Activated naive CD4-positive, alpha-beta T cell treated with anti-CD3 and anti-CD28 coated beads, Interleukin-2, amount 10 ng/mL, durations not matched to agents 7 days and 5 days (primary cell): ENCODE data around the gene PLD4.

ENCODE experiments used
- CTCF ChIA-PET: fragments of 350-600 bp; sonication (Branson Sonifier 250); formaldehyde crosslinking; loops from one replicate; lab custom pipeline; 2021; ENCODE audit warnings: antibody characterized with exemption; lab: Charles Lee
- DNase-seq: peaks from one replicate; pipeline ENCODE4 v3.0.0-alpha.2; 2020
- H3K27ac Mint-ChIP-seq: one replicate; pipeline ENCODE4 v1.8.0; 2021; ENCODE audit warnings: mild to moderate bottlenecking, moderate library complexity, mixed read lengths
- H3K27me3 Mint-ChIP-seq: one replicate; pipeline ENCODE4 v1.8.0; 2021; ENCODE audit warnings: mild to moderate bottlenecking, mixed read lengths
- H3K36me3 Mint-ChIP-seq: one replicate; pipeline ENCODE4 v1.8.0; 2021; ENCODE audit warnings: mixed read lengths
- H3K4me1 Mint-ChIP-seq: one replicate; pipeline ENCODE4 v1.8.0; 2021; ENCODE audit warnings: mixed read lengths
- H3K4me3 Mint-ChIP-seq: one replicate; pipeline ENCODE4 v1.8.0; 2021; ENCODE audit warnings: mild to moderate bottlenecking, moderate library complexity, mixed read lengths
- H3K9me3 Mint-ChIP-seq: one replicate; pipeline ENCODE4 v1.8.0; 2021; ENCODE audit warnings: mixed read lengths

PLD4 gene

DNA sequence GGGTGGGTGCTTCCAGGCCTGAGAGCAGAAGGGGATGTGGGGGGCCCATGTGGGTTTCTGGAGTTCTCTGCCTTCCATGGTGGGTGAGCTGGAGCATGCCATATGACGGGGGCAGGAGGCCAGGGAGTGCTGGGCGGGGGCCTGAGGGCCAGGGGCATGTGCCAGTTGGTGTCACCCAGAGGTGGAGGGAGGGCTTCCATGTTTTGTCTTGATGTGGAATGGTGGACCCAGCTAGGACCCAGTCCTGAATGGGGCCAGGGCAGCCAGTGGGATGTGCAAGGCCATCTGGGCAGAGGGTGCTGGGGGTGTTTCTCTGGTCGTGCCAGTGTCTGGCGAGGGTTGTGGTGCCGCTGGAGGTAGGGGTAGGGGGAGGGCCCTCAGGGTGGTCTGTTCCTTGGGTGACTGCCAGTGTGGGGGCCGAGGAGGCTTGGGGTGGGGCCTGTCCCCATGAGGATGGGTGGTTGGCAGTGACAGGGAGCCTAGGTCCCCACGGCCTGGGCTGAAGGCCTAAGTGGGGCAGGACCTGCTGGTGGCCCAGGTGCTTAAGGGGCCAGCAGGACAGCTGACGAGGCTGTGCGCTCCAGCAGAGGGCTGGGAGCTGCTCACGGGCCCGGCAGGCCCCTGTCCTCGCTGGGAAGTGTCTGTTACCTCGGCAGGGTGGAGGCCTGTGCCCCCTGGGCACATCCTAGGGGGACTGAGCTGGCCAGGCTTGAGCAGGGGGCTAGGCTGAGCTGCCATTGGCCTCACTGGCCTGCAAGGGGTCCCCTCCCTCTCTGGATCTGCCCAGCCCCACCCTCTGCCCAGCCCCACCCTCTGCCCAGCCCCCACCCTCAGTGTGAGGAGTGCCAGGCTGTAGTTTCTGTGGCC, 32.8 kb upstream of the PLD4 start:
- Mint-ChIP-seq H3K4me1 (peaks cover 2% of the 10 kb centered on the region), H3K27me3 (peaks cover 3% of the 10 kb centered on the region), H3K9me3 (no peaks in the 10 kb centered on the region), H3K27ac (no peak overlapping the region), H3K4me3 (no peak overlapping the region), H3K36me3 (no peaks in the 10 kb centered on the region)
- CTCF ChIA-PET, result no interaction called here
- DNase-seq, result peak; percentile 18

DNA sequence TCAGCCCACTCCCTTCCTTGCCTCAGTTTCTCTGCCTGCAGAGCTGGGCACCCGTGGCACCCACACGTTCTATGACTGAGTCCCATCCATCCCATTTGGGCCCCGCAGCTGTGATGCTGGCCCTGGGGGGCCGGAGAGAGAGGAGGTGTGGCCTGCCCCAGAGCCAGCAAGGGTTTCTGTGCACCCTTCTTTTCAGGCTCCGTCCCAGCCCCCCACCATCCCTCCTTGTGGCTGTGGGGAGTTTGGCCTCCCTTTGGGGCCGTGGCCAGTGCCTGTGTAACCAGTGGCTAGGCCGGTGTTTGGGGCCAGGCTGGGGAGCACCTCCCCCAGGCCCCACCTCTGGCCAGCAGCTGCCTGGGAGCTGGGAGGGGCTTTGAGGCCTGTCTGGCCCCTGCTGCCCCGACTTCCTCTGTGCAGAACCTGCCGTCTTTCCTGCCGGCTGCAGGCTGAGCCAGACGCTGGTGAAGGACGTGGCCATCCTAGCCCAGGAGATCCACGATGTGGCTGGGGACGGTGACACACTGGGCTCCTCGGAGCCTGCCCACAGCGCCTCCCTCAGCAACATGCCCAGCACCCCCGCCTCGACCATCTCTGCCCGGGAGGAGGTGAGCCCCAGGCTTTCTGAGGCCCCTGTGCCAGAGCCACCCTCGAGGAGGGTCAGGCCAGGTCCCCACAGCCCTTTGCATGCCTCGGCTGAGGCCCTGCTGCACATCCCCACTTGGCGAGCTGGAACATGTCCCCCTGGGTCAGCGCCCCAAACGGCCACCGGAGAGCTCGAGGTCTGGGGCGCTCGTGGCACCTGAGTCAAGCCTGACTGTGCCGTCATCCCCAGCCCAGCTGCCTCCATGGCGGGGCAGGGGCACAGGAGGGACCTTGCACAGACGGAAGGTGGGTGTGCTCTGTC, 31.9 kb upstream of the PLD4 start:
- Mint-ChIP-seq H3K4me3 (no peak overlapping the region), H3K27ac (no peak overlapping the region), H3K9me3 (no peaks in the 10 kb centered on the region), H3K27me3 (peaks cover 3% of the 10 kb centered on the region), H3K4me1 (peaks cover 2% of the 10 kb centered on the region), H3K36me3 (no peaks in the 10 kb centered on the region)
- DNase-seq, result no peak
- CTCF ChIA-PET, result no interaction called here

DNA sequence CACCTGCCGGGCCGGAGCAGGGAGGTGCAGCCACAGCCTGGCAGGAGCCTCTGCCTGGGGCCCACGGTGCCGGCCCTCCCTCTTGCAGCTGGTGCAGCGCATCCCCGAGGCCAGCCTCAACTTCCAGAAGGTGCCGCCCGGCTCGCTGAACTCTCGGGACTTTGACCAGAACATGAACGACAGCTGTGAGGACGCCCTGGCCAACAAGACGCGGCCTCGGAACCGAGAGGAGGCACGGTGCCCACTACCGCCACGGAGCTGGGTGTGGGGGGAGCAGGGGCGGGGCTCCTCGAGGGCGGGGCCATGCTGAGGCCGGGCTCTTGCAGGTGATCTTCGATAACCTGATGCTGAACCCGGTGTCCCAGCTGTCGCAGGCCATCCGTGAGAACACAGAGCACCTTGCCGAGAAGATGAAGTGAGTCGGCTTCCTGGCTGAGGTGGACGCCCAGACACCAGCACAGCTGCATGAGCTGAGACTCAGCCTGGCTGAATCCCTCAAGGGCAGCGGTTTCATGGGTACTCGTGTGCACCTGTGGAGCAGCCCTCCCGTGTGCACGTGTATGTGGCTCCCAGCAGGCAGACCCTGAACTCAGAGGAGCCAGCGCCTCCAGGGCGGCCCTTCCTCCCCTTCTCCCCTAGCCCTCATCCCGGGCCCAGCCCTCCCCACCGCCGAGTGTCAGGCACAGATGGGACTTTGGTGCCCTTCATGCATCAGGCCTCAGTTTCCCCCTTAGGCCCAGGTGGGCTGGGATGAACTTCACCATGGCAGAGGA, 31.1 kb upstream of the PLD4 start:
- Mint-ChIP-seq H3K27me3 (peaks cover 3% of the 10 kb centered on the region), H3K4me3 (no peak overlapping the region), H3K4me1 (peaks cover 2% of the 10 kb centered on the region), H3K9me3 (no peaks in the 10 kb centered on the region), H3K27ac (no peak overlapping the region), H3K36me3 (no peaks in the 10 kb centered on the region)
- no peak for DNase-seq
- CTCF ChIA-PET, result interaction anchor here (0.7 kb wide), 1 partner anchor 15 kb away, joined by 3 read pairs; no protein-coding TSS in a partner anchor

DNA sequence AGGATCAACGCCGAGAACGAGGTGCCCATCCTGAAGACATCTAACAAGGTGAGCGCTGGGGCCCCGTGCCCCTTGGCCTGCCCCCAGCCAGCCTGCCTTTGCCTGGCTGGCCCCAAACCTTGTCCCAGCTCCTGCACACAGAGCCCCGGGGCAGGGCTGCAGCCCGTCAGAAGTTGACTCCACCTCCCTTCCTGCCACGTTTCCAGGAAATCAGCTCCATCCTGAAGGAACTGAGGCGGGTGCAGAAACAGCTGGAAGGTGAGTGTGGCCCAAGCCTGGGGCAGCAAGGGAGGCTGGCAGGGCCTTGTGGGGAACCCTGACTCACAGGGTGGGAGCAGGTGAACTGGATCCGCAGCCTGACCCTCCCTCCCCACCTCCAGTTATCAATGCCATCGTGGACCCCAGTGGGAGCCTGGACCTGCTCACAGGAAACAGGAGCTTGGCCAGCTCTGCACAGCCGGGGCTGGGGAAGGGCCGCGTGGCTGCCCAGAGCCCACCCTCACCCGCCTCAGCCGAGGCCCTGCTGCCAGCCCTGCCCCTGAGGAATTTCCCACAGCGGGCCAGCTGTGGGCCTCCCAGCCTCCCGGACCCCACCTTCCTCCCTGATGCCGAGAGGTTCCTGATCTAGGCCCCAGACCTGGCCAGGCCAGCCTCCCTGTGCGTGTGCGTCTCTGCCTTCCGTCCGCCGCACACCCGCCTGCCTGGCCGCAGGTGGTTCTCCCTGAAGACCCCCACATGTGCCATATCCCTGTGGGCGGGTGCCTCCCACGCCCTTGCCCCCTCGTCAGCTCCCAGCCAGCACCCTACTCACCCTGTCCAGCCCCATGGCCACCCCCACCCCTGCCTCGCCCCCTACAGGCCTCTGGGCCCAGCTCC, 30.1 kb upstream of the PLD4 start:
- no peak overlapping the region for H3K27ac Mint-ChIP-seq
- peaks cover 2% of the 10 kb centered on the region for H3K4me1 Mint-ChIP-seq
- CTCF ChIA-PET, result interaction anchor here (0.7 to 1.7 kb wide), 3 partner anchors 14 to 153 kb away, joined by 3 to 6 read pairs (median 3); no protein-coding TSS in a partner anchor
- no peaks in the 10 kb centered on the region for H3K9me3 Mint-ChIP-seq
- H3K36me3 Mint-ChIP-seq, result no peaks in the 10 kb centered on the region
- DNase-seq, result no peak
- H3K4me3 Mint-ChIP-seq, result no peak overlapping the region
- peaks cover 8% of the 10 kb centered on the region for H3K27me3 Mint-ChIP-seq

DNA sequence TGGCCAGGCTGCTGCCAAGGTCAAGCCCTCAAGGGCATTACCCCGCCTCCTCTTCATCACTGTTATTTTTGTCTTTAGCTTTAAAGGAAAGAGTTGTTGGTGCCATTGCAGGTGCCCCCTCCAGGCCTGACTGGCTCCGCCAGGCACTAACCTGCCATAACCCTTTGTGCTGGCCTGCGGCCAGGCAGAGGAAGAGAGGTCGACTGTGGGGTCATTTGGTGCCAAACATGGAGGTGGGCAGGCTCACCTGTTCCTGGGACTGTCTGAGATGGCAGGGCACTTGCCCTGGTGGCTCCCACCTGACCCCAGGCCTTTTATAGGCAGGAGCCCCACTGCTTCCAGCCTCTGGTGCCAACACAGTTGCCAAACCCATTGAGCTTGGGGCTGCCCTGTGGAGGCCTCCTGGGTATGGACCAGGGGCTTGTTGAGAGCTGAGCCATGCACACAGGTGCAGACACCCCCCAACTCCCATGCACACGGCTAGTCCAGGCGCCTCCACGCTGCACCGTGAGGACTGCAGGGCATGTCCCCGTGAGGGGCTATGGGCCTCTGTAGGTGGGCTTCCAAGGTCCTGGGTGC, 29.4 kb upstream of the PLD4 start:
- DNase-seq, result no peak

DNA sequence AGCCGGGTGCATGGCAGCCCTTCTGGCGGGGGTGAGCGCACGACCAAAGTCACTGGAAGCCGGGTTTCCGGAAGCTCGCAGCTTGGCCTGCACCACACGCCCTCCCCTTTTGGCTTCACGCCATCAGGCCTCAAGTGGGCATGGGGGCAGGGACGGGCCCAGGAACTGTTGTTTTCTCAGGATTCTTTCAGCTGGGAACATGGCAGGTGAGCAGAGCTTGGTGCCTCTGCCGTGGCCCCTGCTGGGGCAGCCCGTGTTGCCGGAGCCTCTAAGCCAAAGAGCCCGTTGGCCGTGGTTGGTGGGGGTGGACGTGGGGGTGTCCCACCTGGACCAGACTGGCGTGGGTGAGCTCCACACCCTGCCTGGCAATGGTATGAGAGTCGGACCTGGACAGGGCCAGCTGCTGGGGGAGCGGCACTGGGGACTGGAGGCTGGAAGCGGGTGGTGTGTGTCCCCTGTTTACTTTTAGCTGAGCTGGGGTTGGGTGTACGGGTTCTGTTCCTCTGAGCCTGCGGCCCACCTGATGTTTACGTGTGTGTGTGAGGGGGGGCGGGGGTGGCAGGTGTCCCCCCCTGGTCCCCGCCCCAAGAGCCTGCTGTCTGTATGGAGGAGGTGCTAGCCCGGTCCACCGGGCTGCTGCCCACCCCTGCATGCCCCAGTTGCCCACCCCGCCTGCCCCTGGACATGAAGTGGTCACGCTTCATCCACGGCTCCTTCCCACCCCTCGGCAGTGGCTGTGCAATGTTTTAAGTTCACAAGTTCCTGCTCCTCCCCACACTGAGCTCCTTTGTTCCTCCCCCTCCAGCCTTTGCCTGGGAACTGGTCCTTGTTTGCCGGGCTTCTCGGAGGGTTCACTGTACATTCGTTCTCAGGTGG, 28.7 kb upstream of the PLD4 start:
- H3K27me3 Mint-ChIP-seq, result peaks cover 13% of the 10 kb centered on the region
- no peak overlapping the region for H3K27ac Mint-ChIP-seq
- DNase-seq, result no peak
- H3K9me3 Mint-ChIP-seq, result no peaks in the 10 kb centered on the region
- H3K4me1 Mint-ChIP-seq, result peaks cover 2% of the 10 kb centered on the region
- no peak overlapping the region for H3K4me3 Mint-ChIP-seq
- no peaks in the 10 kb centered on the region for H3K36me3 Mint-ChIP-seq
- CTCF ChIA-PET, result interaction anchor here (0.6 to 1.7 kb wide), 4 partner anchors 72 to 518 kb away, joined by 3 to 6 read pairs (median 3); no protein-coding TSS in a partner anchor

More for the DNA sequence above, 29.4 kb upstream of the PLD4 start:
- no peaks in the 10 kb centered on the region for H3K36me3 Mint-ChIP-seq
- H3K9me3 Mint-ChIP-seq, result no peaks in the 10 kb centered on the region
- CTCF ChIA-PET, result interaction anchor here (0.6 to 1.7 kb wide), 3 partner anchors 150 to 518 kb away, joined by 3 to 6 read pairs (median 3); no protein-coding TSS in a partner anchor
- H3K27ac Mint-ChIP-seq, result no peak overlapping the region
- peaks cover 10% of the 10 kb centered on the region for H3K27me3 Mint-ChIP-seq
- H3K4me1 Mint-ChIP-seq, result peaks cover 2% of the 10 kb centered on the region
- H3K4me3 Mint-ChIP-seq, result no peak overlapping the region

DNA sequence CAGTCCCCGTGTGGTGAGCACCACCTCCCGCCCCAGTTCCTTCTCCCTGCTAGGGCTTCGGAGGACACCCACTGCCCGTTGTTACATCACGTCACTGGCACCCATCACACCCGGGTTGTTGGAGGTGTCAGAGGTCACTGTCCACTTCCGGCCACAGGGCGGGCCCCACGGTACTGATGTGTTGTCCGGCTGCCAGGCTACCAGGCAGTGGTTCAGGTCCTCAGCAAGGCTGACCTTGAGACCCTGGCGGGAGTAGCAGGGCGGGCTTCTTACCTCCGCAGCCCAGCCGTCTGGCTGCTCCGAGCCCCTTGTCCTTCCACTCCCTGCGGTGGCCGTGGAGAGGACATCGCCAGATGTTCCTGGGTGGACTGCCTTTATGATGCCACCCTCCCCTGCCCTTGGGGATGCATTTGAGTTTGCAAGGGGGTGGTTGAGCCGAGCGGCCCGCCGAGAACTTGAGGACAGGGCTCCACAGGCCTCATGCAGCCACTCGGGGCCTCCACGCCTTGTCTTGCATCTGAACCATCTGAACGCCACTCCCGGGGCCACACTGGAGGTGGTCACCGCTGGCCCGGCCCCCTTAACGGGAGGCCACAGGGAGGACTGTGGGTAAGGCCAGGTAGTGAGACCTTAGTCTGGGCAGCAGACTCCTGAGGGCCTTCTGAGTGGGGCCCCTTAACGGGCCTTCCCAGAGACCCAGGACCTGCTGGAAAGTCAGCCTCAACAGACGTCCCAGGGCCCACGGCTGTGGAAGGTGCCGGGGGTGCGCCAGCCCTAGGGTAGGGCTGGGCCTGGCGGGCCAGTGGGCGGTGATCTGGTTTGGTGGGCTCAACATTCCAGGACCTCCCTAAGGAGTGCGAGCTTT, 27.1 kb upstream of the PLD4 start:
- CTCF ChIA-PET, result no interaction called here

DNA sequence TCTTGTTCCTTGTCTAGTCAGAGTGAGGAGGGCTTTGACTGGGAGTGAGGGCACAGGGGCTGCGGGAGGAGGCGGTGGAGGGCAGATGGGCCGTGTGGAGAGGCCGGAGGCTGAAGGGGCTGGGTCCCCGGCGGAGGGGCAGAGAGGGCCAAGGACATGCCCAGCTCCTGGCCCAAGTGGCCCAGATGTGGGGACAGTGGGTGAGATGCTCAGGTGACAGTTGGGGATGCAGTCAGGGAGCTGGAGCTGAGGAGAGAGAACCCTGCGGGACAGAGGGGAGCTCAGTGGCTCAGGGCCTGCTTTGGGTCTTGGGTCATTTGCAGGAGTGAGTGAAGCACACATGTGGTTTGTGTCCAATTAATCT, 26.5 kb upstream of the PLD4 start:
- no peak overlapping the region for H3K27ac Mint-ChIP-seq
- CTCF ChIA-PET, result no interaction called here
- H3K9me3 Mint-ChIP-seq, result no peaks in the 10 kb centered on the region
- no peak overlapping the region for H3K4me3 Mint-ChIP-seq
- H3K27me3 Mint-ChIP-seq, result peaks cover 13% of the 10 kb centered on the region
- no peak for DNase-seq
- H3K36me3 Mint-ChIP-seq, result no peaks in the 10 kb centered on the region
- H3K4me1 Mint-ChIP-seq, result peaks cover 2% of the 10 kb centered on the region

More for the DNA sequence above, 27.1 kb upstream of the PLD4 start:
- Mint-ChIP-seq H3K4me1 (peaks cover 2% of the 10 kb centered on the region), H3K36me3 (no peaks in the 10 kb centered on the region), H3K27me3 (peaks cover 13% of the 10 kb centered on the region), H3K4me3 (no peak overlapping the region), H3K27ac (no peak overlapping the region), H3K9me3 (no peaks in the 10 kb centered on the region)
- DNase-seq, result no peak

DNA sequence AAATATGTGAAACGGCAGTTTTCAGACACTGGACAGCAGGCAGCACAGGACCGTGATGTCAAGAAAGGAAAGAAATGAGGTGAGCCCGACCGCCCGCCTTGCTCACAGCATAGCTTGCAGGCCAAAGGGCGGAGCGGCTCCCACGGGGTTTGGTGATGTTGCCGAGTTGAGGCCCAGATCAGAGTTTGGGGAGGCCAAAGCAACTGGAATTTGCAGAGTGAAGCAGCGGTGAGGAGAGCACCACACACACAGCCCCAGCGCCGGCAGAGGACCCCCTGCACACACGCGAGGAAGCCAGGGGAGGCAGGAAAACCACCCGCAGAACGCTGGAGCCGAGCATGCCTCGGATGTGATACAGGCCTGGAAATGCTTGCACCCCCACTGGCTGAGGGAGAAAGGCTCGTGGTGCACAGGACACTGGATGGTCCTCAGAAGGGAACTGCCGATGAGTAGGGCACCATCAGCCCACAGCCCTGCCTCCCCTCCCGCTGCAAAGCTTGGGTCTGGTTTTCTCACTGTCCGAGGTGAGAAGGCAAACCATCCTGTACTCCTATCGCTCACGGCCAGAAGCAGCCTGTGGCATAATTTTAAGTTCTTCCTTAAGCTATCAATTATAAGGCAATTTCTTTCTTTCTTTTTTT, 25.7 kb upstream of the PLD4 start:
- no peak for DNase-seq
- CTCF ChIA-PET, result no interaction called here
- Mint-ChIP-seq H3K27me3 (peaks cover 13% of the 10 kb centered on the region), H3K36me3 (no peaks in the 10 kb centered on the region), H3K4me3 (no peak overlapping the region), H3K4me1 (peaks cover 2% of the 10 kb centered on the region), H3K9me3 (no peaks in the 10 kb centered on the region), H3K27ac (no peak overlapping the region)

DNA sequence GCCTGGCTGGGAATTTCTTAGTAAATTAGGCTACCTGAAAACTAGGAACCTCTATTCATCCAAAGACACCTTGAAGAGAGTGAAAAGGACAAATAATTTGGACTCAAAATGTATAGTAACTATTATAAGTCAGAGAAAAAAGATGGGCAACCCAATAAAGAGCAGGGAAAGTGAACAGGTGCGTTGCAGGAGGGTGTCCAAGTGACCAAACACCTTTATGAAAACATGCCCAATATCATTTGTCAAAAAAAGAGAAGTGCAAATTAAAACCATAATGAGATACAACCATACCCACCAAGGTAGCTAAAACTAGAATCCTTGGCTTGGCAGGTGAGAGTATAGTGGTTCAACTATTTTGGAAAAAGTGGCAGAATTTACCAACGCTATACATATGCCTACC, 24.9 kb upstream of the PLD4 start:
- DNase-seq, result no peak
- Mint-ChIP-seq H3K9me3 (no peaks in the 10 kb centered on the region), H3K27ac (no peak overlapping the region), H3K36me3 (no peaks in the 10 kb centered on the region), H3K27me3 (peaks cover 18% of the 10 kb centered on the region), H3K4me1 (peaks cover 2% of the 10 kb centered on the region), H3K4me3 (no peak overlapping the region)
- CTCF ChIA-PET, result no interaction called here
